Ishikawa (cell line): ENCODE measurements around the gene SPIN2B.

Source experiments
- CEBPB ChIP-seq: IDR thresholded peaks from 2 replicates; pipeline ENCODE4 v1.6.1; 2012
- CREB1 ChIP-seq: IDR thresholded peaks from 2 replicates; pipeline ENCODE4 v1.6.1; 2012; ENCODE audit warnings: low read depth
- EGR1 ChIP-seq: IDR thresholded peaks from 2 replicates; pipeline ENCODE4 v1.6.1; 2012
- EP300 ChIP-seq: IDR thresholded peaks from 2 replicates; pipeline ENCODE4 v1.6.1; 2012; ENCODE audit warnings: borderline replicate concordance
- FOXM1 ChIP-seq: IDR thresholded peaks from 2 replicates; pipeline ENCODE4 v1.6.1; 2012; ENCODE audit warnings: low read depth, borderline replicate concordance
- MAX ChIP-seq: IDR thresholded peaks from 2 replicates; pipeline ENCODE4 v1.6.1; 2012
- NFIC ChIP-seq: IDR thresholded peaks from 2 replicates; pipeline ENCODE4 v1.6.1; 2012
- RAD21 ChIP-seq: IDR thresholded peaks from 2 replicates; pipeline ENCODE4 v1.6.1; 2012; ENCODE audit warnings: low read depth
- REST ChIP-seq: IDR thresholded peaks from 2 replicates; pipeline ENCODE4 v1.6.1; 2012; ENCODE audit warnings: low read depth, mild to moderate bottlenecking
- TAF1 ChIP-seq: IDR thresholded peaks from 2 replicates; pipeline ENCODE4 v1.6.1; 2012; ENCODE audit warnings: low read depth, mild to moderate bottlenecking
- TCF12 ChIP-seq: IDR thresholded peaks from 2 replicates; pipeline ENCODE4 v1.6.1; 2012; ENCODE audit warnings: low read depth
- TEAD4 ChIP-seq: IDR thresholded peaks from 2 replicates; pipeline ENCODE4 v1.6.1; 2012
- YY1 ChIP-seq: IDR thresholded peaks from 2 replicates; pipeline ENCODE4 v1.6.1; 2012; ENCODE audit warnings: low read depth
- ZBTB7A ChIP-seq: IDR thresholded peaks from 2 replicates; pipeline ENCODE4 v1.6.1; 2012; ENCODE audit warnings: low read depth
- TF ChIP-seq, protein P1 (sequence below): IDR thresholded peaks from 2 replicates; pipeline ENCODE4 v1.6.1; 2012

SPIN2B gene

GRCh38 chrX:57104406-57104805 is 16.9 kb downstream of the SPIN2B start:
- TF ChIP-seq REST (no peak), TEAD4 (no peak), EGR1 (no peak), ZBTB7A (no peak), CEBPB (no peak), TCF12 (no peak), TAF1 (no peak), NFIC (no peak), CREB1 (no peak), MAX (no peak), FOXM1 (no peak), RAD21 (no peak), EP300 (no peak), YY1 (no peak)
- TF ChIP-seq, protein P1, sequence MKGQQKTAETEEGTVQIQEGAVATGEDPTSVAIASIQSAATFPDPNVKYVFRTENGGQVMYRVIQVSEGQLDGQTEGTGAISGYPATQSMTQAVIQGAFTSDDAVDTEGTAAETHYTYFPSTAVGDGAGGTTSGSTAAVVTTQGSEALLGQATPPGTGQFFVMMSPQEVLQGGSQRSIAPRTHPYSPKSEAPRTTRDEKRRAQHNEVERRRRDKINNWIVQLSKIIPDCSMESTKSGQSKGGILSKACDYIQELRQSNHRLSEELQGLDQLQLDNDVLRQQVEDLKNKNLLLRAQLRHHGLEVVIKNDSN = no peak

DNA sequence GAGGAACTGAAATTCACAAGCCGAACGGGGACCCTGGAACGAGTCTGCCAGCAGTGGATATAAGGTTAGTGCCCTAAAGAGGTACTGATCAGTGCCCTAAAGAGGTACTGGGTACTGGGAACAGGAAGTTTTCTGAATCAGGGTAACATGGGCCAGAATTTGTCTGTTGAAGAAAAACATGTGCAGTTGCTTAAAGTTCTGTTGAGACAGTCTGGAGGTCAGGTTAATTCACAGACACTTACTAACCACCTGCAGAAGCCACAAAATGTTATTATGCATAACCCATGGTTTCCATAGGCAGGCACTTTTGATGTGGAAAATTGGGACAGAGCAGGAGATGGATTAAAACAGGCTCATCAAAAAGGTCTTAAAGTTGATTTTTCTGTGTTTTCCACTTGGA is 17.9 kb downstream of the SPIN2B start:
- TF ChIP-seq, protein P1 = no peak
- TF ChIP-seq EGR1 = no peak
- TF ChIP-seq TAF1 = no peak
- no peak for TF ChIP-seq YY1
- no peak for TF ChIP-seq NFIC
- no peak for TF ChIP-seq EP300
- no peak for TF ChIP-seq RAD21
- no peak for TF ChIP-seq FOXM1
- no peak for TF ChIP-seq REST
- no peak for TF ChIP-seq MAX
- no peak for TF ChIP-seq ZBTB7A
- no peak for TF ChIP-seq TEAD4

DNA sequence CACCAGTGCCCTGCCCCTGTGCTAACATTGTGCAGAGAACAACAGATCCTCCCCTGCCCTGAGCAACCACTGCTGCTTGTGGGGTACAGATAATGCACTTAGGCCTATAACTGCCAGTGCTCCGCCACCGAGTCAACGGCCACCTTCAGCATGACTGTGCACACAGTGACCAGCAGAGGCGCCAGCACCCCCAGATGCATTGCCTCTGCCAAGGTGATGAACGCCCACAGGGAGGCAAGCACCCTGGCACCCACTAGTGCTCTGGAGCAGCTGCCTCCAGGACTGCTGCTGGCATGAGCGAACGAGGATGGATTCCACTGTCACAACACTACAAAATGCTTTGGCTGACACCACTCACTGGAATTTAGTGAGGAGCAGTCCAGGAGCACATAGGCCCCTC is 38.2 kb downstream of the SPIN2B start:
- no peak for TF ChIP-seq FOXM1
- TF ChIP-seq TAF1 = no peak
- TF ChIP-seq NFIC = no peak
- no peak for TF ChIP-seq YY1
- no peak for TF ChIP-seq CEBPB
- no peak for TF ChIP-seq MAX
- TF ChIP-seq ZBTB7A = no peak
- TF ChIP-seq EP300 = no peak
- TF ChIP-seq EGR1 = no peak
- no peak for TF ChIP-seq TCF12
- TF ChIP-seq CREB1 = no peak
- no peak for TF ChIP-seq RAD21
- no peak for TF ChIP-seq TEAD4
- TF ChIP-seq, protein P1 = no peak
- TF ChIP-seq REST = no peak

GRCh38 chrX:57074458-57074857 is 46.9 kb downstream of the SPIN2B start:
- TF ChIP-seq CREB1 = no peak
- TF ChIP-seq, protein P1 = no peak
- TF ChIP-seq ZBTB7A = no peak
- TF ChIP-seq TAF1 = no peak
